NCI-H1930 (cell line): ENCODE results near the gene UBR2.
"Not testable (repeated sequence)": the region's sequence is repeated elsewhere in the genome, so short reads cannot be mapped to it uniquely, and the experiment has no call there.

Experiments used
- DNase-seq, 2 experiments: peaks; one replicate each; lab custom pipeline; 2025; lab: John Stamatoyannopoulos, UW

The UBR2 gene

GRCh38 chr6:42555477-42556457 lies 8.1 kb upstream of the UBR2 start:
- DNase-seq, result no peak

- DNase-seq, result no peak
Measured at GRCh38 chr6:42556462-42556861, 7.4 kb upstream of the UBR2 start.

GRCh38 chr6:42559276-42559675 lies 4.6 kb upstream of the UBR2 start:
- DNase-seq, result not testable (repeated sequence)

- DNase-seq, result no peak
Measured at GRCh38 chr6:42561986-42562385, 1.8 kb upstream of the UBR2 start.

GRCh38 chr6:42562788-42563405 lies 932 bp upstream of the UBR2 start:
- no peak for DNase-seq

- no peak for DNase-seq
Measured at GRCh38 chr6:42564506-42564825, 637 bp downstream of the UBR2 start.

GRCh38 chr6:42565823-42566613 lies 2.2 kb downstream of the UBR2 start:
- DNase-seq, result no peak

GRCh38 chr6:42566614-42567208 lies 2.9 kb downstream of the UBR2 start:
- no peak for DNase-seq

GRCh38 chr6:42567237-42567636 lies 3.4 kb downstream of the UBR2 start:
- DNase-seq, result not testable (repeated sequence)

- DNase-seq, result no peak
Measured at GRCh38 chr6:42569102-42570028, 5.5 kb downstream of the UBR2 start.

GRCh38 chr6:42571611-42572342 lies 7.9 kb downstream of the UBR2 start:
- no peak for DNase-seq

GRCh38 chr6:42572523-42572922 lies 8.7 kb downstream of the UBR2 start:
- no peak for DNase-seq

- DNase-seq, result not testable (repeated sequence)
Measured at GRCh38 chr6:42576538-42576937, 12.7 kb downstream of the UBR2 start.

- no peak for DNase-seq
Measured at GRCh38 chr6:42598300-42598699, 34.5 kb downstream of the UBR2 start.

GRCh38 chr6:42599558-42599957 lies 35.7 kb downstream of the UBR2 start:
- no peak for DNase-seq

- no peak for DNase-seq
Measured at GRCh38 chr6:42604150-42604549, 40.3 kb downstream of the UBR2 start.

GRCh38 chr6:42604699-42605098 lies 40.9 kb downstream of the UBR2 start:
- DNase-seq, result not testable (repeated sequence)

- DNase-seq, result no peak
Measured at GRCh38 chr6:42610416-42610815, 46.6 kb downstream of the UBR2 start.

- DNase-seq, result no peak
Measured at GRCh38 chr6:42615518-42615917, 51.7 kb downstream of the UBR2 start.

- DNase-seq, result no peak
Measured at GRCh38 chr6:42616716-42617115, 52.9 kb downstream of the UBR2 start.
